ENCODE measurements around the gene OSM.

OSM gene

GRCh38 chr22:30297991-30298701 is 31.5 kb upstream of the OSM start:
- no peak for DNase-seq (ENCODE audit: low read depth)

DNA sequence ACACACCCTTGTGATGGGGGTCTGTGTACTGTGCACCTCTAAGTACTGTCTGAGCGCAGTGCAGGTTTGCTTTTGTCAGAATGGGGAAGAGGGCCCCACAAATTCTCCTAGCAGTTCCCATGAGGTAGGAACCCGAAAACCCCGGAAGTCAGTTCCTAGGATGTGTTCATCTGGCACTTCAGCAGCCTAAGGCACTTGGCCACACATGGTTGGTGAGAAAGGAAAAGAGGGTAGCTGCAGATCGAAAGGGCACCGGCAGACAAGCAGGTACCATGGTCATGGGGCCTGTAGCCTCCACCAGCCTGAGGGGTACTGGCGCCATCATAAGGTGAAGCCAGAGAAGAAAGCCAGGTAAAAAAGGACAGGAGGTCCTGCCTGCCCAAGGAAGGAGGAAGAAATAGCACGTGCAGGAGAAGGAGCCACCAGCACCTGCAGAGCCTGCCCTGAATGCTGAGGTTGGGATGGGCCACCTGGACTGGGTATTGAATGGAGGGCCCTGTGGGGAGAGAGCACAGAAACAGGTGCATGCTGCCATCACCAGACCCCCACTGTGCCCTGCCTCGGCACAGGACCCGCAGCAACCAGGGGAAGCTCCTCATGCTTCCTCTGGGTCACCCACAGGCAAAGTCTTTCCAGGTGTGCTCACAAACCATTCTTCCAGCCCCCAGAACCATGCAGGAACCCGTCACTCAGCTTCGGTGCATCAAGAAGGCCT is 30.8 kb upstream of the OSM start:
- no peak for DNase-seq (ENCODE audit: low read depth)

- DNase-seq (ENCODE audit: low read depth), result no peak
Observed at GRCh38 chr22:30296833-30297232, 30.2 kb upstream of the OSM start.

DNA sequence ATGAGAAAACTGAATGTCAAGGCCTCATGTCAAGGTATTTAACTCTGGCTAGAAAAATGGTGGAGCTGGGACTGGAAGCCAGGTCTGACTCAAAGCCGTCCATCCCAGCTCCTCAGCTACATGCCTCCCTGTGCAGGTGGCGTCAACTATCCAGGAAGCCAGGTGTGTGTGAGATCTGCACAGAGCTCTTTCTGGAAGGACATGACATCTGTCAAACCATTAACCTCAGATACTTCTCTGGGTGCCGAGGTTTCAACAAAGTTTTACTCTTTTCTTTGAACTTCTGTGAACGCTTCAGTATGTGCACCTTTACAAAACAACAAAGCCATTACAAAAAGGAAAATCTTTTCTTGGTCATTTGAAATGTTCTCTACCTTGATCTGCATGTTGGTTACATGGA is 29.7 kb upstream of the OSM start:
- DNase-seq (ENCODE audit: low read depth), result no peak

- DNase-seq (ENCODE audit: low read depth), result no peak
Observed at GRCh38 chr22:30295576-30295975, 28.9 kb upstream of the OSM start.

DNA sequence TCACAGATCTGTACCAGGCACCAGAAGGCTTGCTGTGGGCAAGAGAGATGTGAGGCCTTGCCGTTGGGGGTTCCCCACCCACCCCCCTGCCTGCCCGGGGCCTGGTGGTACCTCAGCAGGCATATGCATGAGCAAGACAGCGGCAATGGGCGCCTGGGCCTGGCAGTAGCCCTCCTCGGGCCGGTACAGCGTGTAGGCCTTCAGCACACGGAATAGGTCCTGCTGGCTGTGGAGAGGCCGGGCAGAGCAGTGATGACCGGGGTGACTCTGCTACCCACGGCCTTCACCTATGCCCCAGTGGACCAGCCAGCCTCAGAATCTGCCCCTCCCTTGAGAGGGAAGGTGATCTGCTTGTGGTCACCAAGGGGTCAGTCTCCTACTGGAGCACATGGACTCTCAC is 28.2 kb upstream of the OSM start:
- DNase-seq (ENCODE audit: low read depth), result no peak

- DNase-seq (ENCODE audit: low read depth), result no peak
Observed at GRCh38 chr22:30294066-30294465, 27.4 kb upstream of the OSM start.

DNA sequence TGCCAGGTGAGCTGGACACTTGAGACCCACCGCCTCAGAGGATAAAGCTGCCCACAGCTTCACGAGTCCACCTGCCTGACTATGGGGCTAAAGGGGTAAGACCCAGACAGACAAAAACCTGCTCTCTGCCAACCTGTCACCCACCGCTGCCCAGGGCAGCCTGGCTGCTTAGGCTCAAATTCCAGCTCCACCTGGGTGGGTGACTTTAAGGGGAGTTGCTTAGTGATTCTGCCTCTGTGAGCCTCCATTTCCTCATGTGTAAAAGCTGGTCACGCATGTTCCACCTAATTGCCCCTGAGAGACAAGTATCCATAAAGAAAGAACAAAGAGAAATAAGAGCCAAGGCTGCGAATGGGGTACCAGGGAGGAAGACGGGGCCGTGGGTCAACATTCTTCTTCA is 26.4 kb upstream of the OSM start:
- DNase-seq (ENCODE audit: low read depth), result no peak

- DNase-seq (ENCODE audit: low read depth), result no peak
Observed at GRCh38 chr22:30292069-30292970, 25.7 kb upstream of the OSM start.

DNA sequence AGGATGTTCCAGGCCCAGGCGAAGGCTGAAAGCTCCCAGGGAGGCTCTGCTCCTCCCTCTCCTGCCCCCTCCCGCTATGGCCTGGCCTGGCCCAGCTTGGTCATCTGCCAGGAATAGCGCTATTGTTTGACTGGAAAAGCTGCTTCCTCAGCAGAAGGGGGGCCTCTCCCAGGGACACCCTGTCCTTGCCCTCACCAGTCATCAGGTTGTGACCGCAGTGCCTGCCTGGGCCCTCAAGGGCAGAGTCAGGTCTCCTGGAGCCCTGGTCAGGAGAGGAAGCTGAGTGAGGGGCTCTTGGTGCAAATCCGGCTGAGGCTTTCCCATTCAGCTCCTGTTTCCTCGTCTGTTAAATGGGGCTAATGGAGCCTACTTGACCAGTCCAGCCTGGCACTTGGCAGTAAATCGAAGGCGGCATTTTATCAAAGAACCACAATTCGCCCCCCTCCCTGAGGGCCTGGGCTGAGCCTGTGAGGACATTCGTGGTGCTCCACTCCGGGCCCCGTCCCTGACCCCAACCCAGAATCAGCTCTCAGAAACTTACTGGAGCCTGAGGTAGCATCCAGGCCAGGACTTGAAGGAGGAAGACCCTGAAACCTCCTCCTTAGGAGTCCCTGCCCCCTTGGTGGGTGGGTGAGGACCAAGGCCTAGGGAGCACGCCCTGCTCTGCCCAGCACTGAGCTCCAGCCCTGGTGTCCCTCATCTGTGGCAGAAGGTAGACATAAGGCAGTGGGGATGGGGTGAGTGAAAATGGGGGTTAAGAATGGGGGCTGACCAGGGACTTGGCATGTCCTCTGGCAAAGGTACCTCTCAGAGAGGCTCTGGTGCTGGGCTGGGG is 24.6 kb upstream of the OSM start:
- DNase-seq (ENCODE audit: low read depth), result no peak

DNA sequence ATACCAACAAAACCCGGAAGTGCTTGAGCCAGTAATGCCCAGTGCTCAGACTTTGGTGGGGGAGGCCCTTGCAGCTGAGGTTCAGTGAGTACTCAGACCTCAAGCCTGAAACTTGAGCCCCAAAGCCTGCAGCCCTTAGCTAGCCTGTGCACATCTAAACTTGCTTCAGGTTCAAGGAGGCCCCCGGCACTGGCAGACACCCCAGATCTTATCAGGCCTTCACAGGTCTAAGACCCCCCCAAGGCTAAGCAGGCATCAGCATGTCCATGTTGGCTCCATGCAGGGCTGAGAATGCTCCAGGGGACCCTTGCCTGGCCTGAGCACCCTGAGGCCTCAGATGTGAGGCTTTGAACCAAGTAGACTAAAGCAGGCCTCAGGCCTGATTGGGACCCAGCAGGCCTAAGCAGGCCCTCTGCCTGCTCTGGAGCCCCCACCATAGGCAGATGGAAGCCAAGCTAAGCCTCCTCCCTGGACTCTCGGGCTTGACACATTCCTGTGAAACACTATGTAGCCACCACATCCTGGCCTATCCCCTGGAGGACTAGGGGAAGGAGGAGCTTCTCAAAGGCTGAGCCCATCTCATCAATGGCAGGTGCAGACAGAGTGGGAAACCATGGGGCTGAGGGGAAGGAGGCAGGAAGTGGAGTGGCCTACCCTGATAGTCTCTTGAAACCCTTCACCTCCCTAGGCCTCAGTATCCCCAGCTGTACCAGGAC is 23.8 kb upstream of the OSM start:
- no peak for DNase-seq (ENCODE audit: low read depth)

GRCh38 chr22:30289980-30290313 is 23.3 kb upstream of the OSM start:
- DNase-seq (ENCODE audit: low read depth), result no peak

DNA sequence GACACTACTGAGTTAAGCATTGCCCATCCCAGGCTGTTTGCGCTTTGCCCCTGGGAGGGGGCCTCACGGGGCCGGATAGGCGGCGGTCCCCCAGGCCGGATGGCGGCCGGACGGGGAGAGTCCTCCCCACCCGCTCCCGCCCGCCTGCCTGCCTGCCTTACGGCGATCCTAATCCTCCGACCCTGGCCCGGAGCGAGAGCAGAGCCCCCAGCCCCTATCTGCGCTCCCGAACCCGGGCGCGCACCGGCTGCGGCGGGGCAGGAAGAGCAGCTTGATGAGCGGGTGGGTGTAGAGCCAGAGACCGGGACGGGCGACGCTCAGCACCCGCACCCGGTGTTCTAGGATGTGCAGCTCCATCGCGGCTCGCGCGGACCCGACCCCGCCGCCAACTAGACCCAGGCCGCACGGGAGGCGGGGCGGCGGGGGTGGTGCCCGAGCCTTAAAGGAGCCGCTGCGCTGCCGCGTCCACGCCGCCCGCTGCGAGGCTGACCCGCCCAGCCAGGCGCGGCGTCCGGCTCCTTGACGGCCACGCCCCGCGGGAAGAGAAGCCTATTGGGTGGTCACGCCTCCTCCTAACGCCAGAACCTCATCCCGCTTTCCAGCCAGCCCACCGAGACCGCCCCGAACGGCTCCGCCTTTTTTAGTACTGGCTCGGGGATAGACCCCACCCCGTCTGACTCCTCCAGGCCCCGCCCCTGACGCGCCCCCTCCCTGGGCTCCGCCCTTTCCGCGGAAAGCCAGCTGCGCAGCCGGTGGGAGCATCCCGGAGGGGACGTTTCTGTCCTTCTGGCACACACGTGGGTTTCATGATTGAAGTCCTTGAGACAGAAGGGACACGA is 22.7 kb upstream of the OSM start, which contains the start of gene CASTOR1:
TSS of gene CASTOR1 (minus strand) at position 365 of the 839 bp plus-strand sequence. CDS start at position 357, 8 bp downstream.
- DNase-seq (ENCODE audit: low read depth), result peak; percentile 87

DNA sequence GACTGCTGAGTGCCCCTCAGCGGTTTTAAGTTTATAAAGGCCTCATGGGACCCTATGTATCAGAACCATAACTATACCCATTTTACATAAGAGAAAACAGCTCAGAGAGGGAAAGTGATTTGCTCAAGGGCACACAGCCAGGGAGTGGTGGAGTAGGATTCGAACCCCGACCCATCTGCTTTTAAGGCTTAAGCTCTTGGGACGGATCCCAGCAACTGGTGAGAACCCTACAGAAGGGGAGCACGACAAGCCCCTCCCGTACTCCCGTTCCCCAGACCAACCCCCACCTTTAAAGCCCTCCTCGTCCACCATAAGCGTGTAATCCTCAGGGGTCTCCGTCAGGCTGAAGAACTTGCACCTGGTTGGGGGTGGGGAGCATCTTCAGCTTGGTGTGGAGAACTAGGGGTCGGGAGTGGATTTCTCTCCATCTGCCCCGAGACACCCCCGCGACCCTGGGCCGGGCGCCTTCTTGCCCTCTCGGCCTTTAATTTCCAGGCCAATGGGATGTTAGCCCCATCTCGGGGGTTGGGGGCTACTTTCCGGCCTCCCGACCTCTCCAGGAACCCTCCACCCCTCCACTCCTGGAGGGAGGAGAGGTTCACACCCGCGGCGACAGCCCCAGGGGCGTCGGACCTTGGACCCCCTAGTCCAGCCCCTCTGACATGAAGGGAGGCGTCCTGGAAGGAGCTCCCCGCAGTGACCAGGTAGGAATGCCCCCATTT is 21.9 kb upstream of the OSM start:
- no peak for DNase-seq (ENCODE audit: low read depth)

DNA sequence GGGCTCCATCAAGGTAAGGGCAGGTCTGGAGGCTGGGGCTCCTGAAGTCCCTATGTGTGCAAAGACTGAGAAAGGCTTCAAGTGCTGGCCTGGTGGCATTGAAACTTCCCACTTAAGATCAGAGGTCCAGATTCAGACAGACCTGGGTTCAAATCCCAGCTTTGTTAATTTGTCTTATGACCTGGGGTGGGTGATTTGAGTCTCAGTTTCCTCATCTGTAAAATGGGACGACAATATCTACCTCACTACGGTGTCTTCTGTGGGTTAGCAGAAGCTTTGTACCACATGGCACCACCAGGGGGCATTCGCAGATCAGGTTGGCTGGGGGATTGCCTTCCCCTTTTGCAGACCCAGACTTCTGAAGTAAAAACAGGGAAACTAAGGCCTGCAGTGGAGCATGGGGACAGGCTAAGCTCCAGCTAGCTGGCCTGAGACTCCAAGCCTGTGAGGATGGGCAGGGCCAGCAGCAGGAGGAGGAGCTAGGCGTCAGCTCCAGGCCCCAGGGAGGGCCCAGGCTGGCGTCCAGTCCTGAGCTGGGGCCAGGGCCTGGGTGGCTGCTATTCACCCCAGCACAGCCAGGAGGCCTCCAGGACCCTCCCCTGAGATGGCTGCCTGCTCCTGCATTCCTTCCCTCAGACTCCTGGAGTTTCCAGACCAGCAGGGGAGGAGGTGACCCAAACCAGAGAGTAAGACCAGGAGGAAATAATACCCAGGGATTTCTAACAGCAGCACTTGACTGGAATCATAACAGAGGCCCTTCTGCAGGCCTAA is 21.2 kb upstream of the OSM start:
- peak; percentile 78 for DNase-seq (ENCODE audit: low read depth)

DNA sequence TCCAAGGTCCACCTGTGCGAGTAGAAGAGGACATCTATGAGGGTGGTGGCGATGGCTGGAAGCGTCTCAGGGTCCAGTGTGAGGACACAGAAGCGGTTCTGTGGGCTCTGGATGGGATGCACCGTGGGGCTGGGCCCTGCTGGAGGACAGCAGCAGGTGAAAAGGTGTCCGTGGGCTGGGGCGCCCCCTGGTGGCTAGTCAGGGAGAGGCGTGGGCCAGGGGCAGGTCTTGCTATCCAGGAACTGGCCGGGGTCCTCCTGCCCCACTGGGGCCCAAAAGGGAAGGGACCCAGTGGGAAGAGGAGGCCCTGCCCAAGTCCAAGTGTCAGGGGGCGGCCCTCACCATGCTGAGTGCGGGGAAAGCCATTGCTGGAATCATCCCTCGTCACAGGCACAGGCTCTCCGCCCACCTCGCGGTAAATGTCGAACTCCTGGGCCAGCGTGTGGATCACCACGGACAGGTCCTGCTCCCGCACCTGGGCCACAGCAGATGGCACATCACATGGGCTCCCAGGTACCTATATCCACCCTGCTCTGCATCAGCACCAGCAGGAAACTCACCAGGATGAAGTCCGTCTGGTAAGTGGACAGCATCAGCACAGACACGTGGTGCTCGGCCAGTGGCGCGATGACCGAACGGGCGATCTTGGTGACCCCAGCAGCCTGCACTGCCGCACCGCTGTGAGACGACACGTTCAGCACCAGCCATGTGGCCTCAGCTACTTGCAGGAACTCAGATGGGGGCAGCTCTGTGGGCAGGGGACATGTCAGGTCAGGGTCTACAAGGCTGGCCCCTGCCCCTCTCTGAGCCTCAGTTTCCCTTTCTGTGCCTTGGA is 20.4 kb upstream of the OSM start:
- peak; percentile 84 for DNase-seq (ENCODE audit: low read depth)

- DNase-seq (ENCODE audit: low read depth), result no peak
Observed at GRCh38 chr22:30286331-30286730, 19.7 kb upstream of the OSM start.

DNA sequence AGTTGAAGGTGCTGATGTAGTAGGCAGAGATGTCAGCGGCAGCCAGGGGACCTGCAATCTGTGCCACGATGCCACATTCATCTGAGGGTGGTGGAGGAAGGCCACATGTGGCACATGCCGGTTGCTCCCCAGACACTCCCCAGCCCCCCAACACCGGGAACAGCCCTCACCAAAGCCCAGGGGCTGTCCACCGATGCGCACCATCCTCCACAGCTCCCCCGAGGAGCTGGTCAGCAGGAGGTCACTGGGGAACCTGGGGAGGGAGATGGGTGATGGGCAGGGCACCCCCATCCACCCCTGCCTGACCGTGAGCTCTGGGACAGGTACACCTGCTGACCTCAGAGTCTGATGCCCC is 19.2 kb upstream of the OSM start:
- no peak for DNase-seq (ENCODE audit: low read depth)
